Uterus (tissue), 4 donors: ENCODE measurements around the gene CCDC81. TPM values are rescaled to one million over a fixed set of nuclear protein-coding genes. Genes with fewer than 3 reads are reported as not detected.

ENCODE experiments used
- DNase-seq, 2 donors: peaks; one replicate each; pipeline ENCODE4 v3.0.0-alpha.2; 2019 to 2020
- H3K27ac ChIP-seq, 2 donors: fragments of 200-600 bp; sonication (generic); 1 replicate in 1 of 2; 2 replicates in 1 of 2; pipeline ENCODE4 v1.5.1; 2016 to 2018
- H3K27me3 ChIP-seq, 2 donors: fragments of 200-600 bp; sonication (generic); one replicate each; pipeline ENCODE4 v1.5.1; 2018 to 2019; ENCODE audit warnings: control low read depth in 1 of 2
- H3K36me3 ChIP-seq, 2 donors: fragments of 200-600 bp; sonication (generic); one replicate each; pipeline ENCODE4 v1.5.1; 2019; ENCODE audit warnings: control low read depth in 1 of 2
- H3K4me1 ChIP-seq, 2 donors: fragments of 200-600 bp; sonication (generic); one replicate each; pipeline ENCODE4 v1.5.1; 2018 to 2019; ENCODE audit warnings: control low read depth in 1 of 2
- H3K4me3 ChIP-seq, 2 donors: fragments of 200-600 bp; sonication (generic); 1 replicate in 1 of 2; 2 replicates in 1 of 2; pipeline ENCODE4 v1.5.1; 2018 to 2019; ENCODE audit warnings: mild to moderate bottlenecking in 1 of 2
- H3K9me3 ChIP-seq, 2 donors: fragments of 200-600 bp; sonication (generic); one replicate each; pipeline ENCODE4 v1.5.1; 2019; ENCODE audit warnings: control low read depth in 1 of 2
- POLR2A ChIP-seq, 2 donors: fragments of 450-650 bp; IDR thresholded peaks; one replicate each; pipeline ENCODE4 v1.6.1; 2016; ENCODE audit warnings: antibody characterized with exemption in 2 of 2, mild to moderate bottlenecking in 1 of 2, moderate library complexity in 1 of 2
- intact Hi-C: fragments of 100-400 bp; cut with DNase I; formaldehyde crosslinking; loops from one replicate; pipeline ENCODE4 v1.15.1; 2023; ENCODE audit warnings: low total_unique reads
- total RNA-seq, 4 donors: library from RNA; depleted of rRNA in 3 of 4; stranded (reverse); fragments of >200 nt in 3 of 4; gene quantifications; one replicate each; pipeline versions ENCODE4 v1.1.0 to v1.2.4, GENCODE V29; 2014 to 2023
- TF ChIP-seq, protein P1 (sequence below), 4 experiments: fragments of 200-600 bp in 2 of 4; fragments of 450-650 bp in 2 of 4; sonication (generic) in 2 of 4; IDR thresholded peaks; one replicate each; pipeline ENCODE4 v1.5.1; 2016 to 2019; ENCODE audit warnings: antibody characterized with exemption in 4 of 4, mild to moderate bottlenecking in 2 of 4, moderate library complexity in 1 of 4
- donor health status: DM: yes; HTN: yes; CAD: no.

Gene CCDC81
- total RNA-seq, 4 donors from 2014 or later, result 0.59 to 9.2 (median 3.4) TPM; not detected in 1

DNA sequence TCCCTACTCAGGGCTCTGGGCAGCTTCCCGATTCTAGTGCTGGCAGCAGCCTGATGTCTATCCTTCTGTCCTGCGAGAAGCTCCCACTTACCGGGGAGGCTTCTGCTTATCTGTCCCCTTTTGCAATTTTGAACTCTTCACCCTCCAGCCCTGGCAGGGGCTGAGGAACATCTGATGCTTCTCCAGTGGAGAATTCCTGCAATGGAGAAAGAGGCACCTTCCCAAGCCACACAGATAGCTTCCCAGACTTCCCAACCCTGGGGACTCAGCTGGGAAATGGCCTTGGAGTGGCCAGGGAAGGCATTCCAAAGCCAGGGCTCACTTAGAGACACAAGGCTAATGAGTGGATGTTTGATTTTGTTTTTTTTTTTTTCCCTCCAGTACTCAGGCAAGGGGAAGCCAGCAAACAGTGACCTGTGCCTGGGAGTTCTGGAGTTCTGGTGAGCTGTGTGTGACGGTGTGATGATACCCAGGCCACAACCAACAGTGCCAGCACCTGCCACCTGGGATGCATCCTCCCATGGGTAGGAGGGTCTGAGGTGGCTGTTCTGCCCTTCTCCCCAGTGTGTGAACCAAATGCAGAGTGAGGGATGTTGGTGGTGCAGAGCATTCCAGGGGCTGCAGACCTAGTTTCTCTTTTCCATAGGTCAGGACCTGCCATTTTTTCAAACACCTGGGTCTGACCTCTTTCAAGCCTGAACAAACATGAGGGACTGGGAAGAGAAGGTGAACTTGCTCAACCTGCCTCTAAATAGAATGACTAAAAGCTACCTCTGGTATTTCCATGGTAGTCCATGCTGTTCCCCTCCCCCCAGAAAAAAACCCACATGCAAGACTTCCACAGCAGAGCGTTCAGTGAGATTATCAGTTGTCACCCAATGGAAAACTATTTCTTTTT lies 95.1 kb downstream of the CCDC81 start:
- DNase-seq, result no peak
- H3K27ac ChIP-seq, result no peak overlapping the region
- H3K27me3 ChIP-seq, result no peaks in the 10 kb centered on the region
- H3K36me3 ChIP-seq, result no peaks in the 10 kb centered on the region
- no peak overlapping the region for H3K4me3 ChIP-seq
- intact Hi-C loops, result no loop called here
- no peaks in the 10 kb centered on the region for H3K9me3 ChIP-seq
- no peak for TF ChIP-seq POLR2A (IDR thresholded peaks at IDR 0.05)
- TF ChIP-seq, protein P1, sequence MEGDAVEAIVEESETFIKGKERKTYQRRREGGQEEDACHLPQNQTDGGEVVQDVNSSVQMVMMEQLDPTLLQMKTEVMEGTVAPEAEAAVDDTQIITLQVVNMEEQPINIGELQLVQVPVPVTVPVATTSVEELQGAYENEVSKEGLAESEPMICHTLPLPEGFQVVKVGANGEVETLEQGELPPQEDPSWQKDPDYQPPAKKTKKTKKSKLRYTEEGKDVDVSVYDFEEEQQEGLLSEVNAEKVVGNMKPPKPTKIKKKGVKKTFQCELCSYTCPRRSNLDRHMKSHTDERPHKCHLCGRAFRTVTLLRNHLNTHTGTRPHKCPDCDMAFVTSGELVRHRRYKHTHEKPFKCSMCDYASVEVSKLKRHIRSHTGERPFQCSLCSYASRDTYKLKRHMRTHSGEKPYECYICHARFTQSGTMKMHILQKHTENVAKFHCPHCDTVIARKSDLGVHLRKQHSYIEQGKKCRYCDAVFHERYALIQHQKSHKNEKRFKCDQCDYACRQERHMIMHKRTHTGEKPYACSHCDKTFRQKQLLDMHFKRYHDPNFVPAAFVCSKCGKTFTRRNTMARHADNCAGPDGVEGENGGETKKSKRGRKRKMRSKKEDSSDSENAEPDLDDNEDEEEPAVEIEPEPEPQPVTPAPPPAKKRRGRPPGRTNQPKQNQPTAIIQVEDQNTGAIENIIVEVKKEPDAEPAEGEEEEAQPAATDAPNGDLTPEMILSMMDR (IDR thresholded peaks at IDR 0.05), result no peak
- no peaks in the 10 kb centered on the region for H3K4me1 ChIP-seq

Other genes starting within 250 kb of the CCDC81 start
- gene EED, start 130.1 kb upstream of the CCDC81 start, total RNA-seq, result 10 to 100 TPM; 16.4 to 53.8 (median 31.3) TPM
- gene HIKESHI, start 72.6 kb upstream of the CCDC81 start, total RNA-seq, result 10 to 100 TPM; 42.0 to 75.9 (median 53.2) TPM